ENCODE data around the gene CCNJL.

CCNJL gene

DNA sequence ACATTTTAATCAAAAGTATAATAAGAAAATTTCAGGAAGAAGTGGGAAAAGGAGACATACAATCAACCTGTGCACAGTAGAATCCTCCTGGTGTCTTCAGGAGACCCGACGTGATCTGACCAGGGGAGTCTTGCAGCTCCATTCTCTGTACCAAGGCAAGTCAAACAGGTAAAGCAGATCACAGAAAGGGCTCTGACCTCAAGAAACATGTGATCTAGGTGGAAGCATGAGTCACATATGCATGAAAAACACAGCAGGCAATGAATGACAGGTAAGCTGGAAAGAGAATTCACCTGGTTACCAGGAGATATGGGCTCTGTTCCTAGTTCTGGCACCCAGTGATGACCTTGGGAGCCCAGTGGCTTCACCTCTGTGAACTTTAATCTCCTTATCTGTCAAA lies 102.4 kb downstream of the CCNJL start:
- no peak overlapping the region for H3K4me3 ChIP-seq (ENCODE audit: low read depth, low read length)
- DNase-seq (ENCODE audit: low read depth): no peak
- TF ChIP-seq, protein P1, sequence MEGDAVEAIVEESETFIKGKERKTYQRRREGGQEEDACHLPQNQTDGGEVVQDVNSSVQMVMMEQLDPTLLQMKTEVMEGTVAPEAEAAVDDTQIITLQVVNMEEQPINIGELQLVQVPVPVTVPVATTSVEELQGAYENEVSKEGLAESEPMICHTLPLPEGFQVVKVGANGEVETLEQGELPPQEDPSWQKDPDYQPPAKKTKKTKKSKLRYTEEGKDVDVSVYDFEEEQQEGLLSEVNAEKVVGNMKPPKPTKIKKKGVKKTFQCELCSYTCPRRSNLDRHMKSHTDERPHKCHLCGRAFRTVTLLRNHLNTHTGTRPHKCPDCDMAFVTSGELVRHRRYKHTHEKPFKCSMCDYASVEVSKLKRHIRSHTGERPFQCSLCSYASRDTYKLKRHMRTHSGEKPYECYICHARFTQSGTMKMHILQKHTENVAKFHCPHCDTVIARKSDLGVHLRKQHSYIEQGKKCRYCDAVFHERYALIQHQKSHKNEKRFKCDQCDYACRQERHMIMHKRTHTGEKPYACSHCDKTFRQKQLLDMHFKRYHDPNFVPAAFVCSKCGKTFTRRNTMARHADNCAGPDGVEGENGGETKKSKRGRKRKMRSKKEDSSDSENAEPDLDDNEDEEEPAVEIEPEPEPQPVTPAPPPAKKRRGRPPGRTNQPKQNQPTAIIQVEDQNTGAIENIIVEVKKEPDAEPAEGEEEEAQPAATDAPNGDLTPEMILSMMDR (IDR thresholded peaks at IDR 0.05; ENCODE audit: low read depth, low read length): no peak
- no peak for TF ChIP-seq POLR2A (IDR thresholded peaks at IDR 0.05; ENCODE audit: extremely low read depth, insufficient read length)
- TF ChIP-seq MYC (IDR thresholded peaks at IDR 0.05; ENCODE audit: low read depth, low read length): no peak
- TF ChIP-seq, protein P2, sequence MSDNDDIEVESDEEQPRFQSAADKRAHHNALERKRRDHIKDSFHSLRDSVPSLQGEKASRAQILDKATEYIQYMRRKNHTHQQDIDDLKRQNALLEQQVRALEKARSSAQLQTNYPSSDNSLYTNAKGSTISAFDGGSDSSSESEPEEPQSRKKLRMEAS (IDR thresholded peaks at IDR 0.05; ENCODE audit: low read depth, low read length): no peak

DNA sequence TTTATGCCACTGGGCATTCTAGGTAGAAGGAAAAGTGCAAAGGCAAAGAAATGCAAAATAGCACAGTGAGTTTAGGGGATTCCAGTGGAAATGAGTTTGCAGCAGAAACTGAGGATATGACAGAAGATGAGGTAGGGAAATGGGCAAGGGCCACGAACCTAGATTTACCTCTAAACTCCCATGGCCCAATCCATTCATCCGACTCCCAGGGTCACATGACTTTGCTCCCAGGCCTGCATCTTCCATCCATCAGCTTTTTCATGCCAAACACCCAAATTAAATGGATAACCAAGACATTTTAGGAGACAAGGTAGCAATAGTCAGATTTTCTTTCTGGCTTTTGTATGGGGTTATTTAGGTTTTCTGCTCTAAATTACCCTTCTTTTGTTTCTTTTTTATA lies 105.3 kb downstream of the CCNJL start:
- no peak for DNase-seq (ENCODE audit: low read depth)
- no peak for TF ChIP-seq POLR2A (IDR thresholded peaks at IDR 0.05; ENCODE audit: extremely low read depth, insufficient read length)
- TF ChIP-seq, protein P2 (IDR thresholded peaks at IDR 0.05; ENCODE audit: low read depth, low read length): no peak
- TF ChIP-seq MYC (IDR thresholded peaks at IDR 0.05; ENCODE audit: low read depth, low read length): no peak
- TF ChIP-seq, protein P1 (IDR thresholded peaks at IDR 0.05; ENCODE audit: low read depth, low read length): no peak
- no peak overlapping the region for H3K4me3 ChIP-seq (ENCODE audit: low read depth, low read length)

Measured in NB4 (cell line).